ENCODE measurements around the gene TSR1. TPM values are rescaled to one million over a fixed set of nuclear protein-coding genes. Genes with fewer than 3 reads are reported as not detected.

Gene TSR1
- total and polyA plus RNA-seq, 9 donors, result 11.3 to 31.0 (median 23.2) TPM

DNA sequence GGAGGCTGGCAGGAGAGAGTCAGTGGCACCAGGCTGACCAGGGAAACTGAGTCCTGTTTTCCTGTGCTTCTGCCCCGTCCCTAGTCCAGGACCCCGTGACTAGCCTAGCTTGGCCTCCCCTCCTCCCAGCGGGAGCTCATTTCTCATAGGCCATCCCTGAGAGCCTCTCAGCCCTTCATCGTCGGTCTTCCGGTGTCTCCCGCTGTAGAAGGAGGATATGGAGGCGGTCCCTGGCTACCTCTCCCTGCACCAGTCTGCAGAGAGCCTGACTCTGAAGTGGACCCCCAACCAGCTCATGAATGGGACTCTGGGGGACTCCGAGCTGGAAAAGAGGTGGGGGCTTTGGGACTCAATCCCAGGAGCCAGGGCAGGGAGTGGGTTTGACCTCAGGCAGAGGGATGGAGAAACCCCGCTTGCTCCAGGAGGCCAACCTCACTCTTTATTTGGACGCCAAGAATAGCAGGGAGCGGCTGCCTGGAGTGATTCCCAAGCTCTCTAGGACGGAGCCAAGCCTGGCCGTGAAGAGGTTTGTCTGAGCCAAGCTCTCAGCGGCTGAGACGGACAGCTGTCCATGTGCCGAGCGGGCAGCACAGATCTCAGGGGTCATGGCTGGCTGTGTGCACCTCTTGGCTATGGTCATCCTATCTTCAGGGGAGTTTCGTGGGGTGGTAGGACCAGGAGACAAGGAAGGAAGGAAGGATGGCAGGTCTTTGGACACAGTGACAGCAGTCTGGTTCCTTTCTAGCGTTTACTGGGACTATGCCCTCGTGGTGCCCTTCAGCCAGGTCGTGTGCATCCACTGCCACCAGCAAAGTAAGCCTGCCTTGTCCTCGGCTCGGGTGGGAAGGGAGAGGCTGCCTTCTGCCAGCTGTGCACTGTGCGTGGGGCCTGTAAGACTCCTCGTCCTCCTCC, 27.9 kb upstream of the TSR1 start:
- Histone ChIP-seq H3K36me3 (no peaks in the 10 kb centered on the region), H3K9me3 (no peaks in the 10 kb centered on the region)

DNA sequence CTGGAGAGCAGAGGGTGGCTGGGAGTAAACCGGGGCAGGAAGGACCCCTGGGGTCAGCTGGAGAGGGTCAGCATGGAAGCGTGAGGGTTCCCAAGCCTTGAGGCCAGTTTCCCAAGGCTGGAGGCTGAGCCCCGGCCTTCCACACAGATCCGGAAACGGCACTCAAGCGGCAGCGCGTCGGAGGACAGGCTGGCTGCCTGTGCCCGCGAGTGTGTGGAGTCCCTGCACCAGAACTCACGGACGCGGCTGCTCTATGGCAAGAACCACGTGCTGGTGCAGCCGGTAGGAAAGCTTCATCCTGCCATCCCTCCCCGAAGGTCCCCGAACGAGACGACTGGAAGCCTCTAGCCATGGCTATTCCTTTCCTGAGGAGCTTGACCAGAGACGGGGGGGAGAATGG, 27.1 kb upstream of the TSR1 start:
- WGBS, 3 donors, result 91 to 98% (median 92%) methylated on average over 21 of the region's 21 CpGs
- H3K4me3 ChIP-seq, result no peak overlapping the region
- intact Hi-C loops (cut with DNase I), result loop anchor here in 1 of 4 donors (10.0 kb wide), 1 partner anchor 51 kb away; no protein-coding TSS in a partner anchor
- H3K27me3 ChIP-seq, result no peaks in the 10 kb centered on the region
- H3K27ac ChIP-seq, result no peak overlapping the region
- no peaks in the 10 kb centered on the region for H3K36me3 ChIP-seq
- peak in 1 of 5 donors; percentile 21 for DNase-seq
- no peaks in the 10 kb centered on the region for H3K9me3 ChIP-seq
- no peaks in the 10 kb centered on the region for H3K4me1 ChIP-seq (ENCODE audit: insufficient read depth)
- TF ChIP-seq, protein P1, sequence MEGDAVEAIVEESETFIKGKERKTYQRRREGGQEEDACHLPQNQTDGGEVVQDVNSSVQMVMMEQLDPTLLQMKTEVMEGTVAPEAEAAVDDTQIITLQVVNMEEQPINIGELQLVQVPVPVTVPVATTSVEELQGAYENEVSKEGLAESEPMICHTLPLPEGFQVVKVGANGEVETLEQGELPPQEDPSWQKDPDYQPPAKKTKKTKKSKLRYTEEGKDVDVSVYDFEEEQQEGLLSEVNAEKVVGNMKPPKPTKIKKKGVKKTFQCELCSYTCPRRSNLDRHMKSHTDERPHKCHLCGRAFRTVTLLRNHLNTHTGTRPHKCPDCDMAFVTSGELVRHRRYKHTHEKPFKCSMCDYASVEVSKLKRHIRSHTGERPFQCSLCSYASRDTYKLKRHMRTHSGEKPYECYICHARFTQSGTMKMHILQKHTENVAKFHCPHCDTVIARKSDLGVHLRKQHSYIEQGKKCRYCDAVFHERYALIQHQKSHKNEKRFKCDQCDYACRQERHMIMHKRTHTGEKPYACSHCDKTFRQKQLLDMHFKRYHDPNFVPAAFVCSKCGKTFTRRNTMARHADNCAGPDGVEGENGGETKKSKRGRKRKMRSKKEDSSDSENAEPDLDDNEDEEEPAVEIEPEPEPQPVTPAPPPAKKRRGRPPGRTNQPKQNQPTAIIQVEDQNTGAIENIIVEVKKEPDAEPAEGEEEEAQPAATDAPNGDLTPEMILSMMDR (IDR thresholded peaks at IDR 0.05), result no peak
- TF ChIP-seq EP300 (IDR thresholded peaks at IDR 0.05) (no peak), POLR2A (IDR thresholded peaks at IDR 0.05) (no peak)

More for the DNA sequence above, 27.9 kb upstream of the TSR1 start:
- DNase-seq, result no peak
- TF ChIP-seq, protein P1 (IDR thresholded peaks at IDR 0.05), result no peak
- TF ChIP-seq EP300 (IDR thresholded peaks at IDR 0.05), result no peak
- no peak overlapping the region for H3K27ac ChIP-seq
- H3K27me3 ChIP-seq, result no peaks in the 10 kb centered on the region
- 67% methylated on average over 26 of the region's 26 CpGs for WGBS, 3 donors
- no peaks in the 10 kb centered on the region for H3K4me1 ChIP-seq (ENCODE audit: insufficient read depth)
- intact Hi-C loops (cut with DNase I), result loop anchor here in 1 of 4 donors (10.0 kb wide), 1 partner anchor 51 kb away; no protein-coding TSS in a partner anchor
- no peak overlapping the region for H3K4me3 ChIP-seq

DNA sequence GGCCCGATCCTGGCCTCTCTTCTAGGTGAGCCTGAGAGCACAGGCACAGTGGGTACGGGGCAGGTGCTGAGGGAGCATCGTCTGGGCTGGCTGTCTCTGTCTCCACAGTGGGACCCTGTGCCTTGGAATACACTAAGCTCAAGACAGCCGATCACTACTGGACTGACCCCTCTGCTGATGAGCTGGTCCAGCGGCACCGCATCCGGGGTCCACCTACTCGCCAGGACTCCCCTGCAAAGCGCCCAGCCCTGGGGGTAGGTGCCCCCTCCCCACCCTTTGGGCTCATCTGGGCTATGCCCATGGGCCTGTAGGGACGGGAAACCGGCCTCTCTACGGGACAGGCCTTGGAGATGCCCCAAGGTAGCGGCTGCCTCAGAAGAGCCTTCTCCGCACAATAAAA, 26.6 kb upstream of the TSR1 start:
- Histone ChIP-seq H3K9me3 (no peaks in the 10 kb centered on the region), H3K4me1 (ENCODE audit: insufficient read depth) (no peaks in the 10 kb centered on the region), H3K27me3 (no peaks in the 10 kb centered on the region), H3K4me3 (no peak overlapping the region), H3K27ac (no peak overlapping the region), H3K36me3 (no peaks in the 10 kb centered on the region)
- intact Hi-C loops (cut with DNase I), result loop anchor here in 1 of 4 donors (10.0 kb wide), 1 partner anchor 52 kb away; no protein-coding TSS in a partner anchor
- TF ChIP-seq, protein P1 (IDR thresholded peaks at IDR 0.05), result no peak
- TF ChIP-seq EP300 (IDR thresholded peaks at IDR 0.05), result no peak
- TF ChIP-seq POLR2A (IDR thresholded peaks at IDR 0.05), result no peak
- 94 to 96% (median 94%) methylated on average over 13 to 14 of the region's 14 CpGs for WGBS, 3 donors
- peak in 1 of 5 donors; percentile 20 for DNase-seq

DNA sequence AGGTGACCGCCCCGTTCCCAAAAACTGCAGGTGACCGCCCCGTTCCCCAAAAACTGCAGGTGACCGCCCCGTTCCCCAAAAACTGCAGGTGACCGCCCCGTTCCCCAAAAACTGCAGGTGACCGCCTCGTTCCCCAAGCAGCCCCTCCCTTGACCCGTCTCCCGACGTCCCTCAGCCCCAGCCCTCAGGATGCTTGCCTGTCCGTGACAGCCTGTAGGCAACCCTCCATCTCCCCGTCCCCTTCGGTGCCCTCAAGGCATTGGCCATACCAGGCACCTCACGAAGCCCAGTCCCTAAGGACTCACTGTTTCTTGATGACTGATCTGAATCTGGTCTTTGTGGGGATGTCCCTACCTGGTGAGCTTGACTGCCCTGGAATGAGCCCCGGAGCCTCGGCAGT, 26.2 kb upstream of the TSR1 start:
- Histone ChIP-seq H3K27me3 (no peaks in the 10 kb centered on the region), H3K27ac (no peak overlapping the region), H3K4me3 (no peak overlapping the region), H3K9me3 (no peaks in the 10 kb centered on the region), H3K4me1 (ENCODE audit: insufficient read depth) (no peaks in the 10 kb centered on the region), H3K36me3 (no peaks in the 10 kb centered on the region)
- DNase-seq, result peak in 1 of 5 donors; percentile 22
- intact Hi-C loops (cut with DNase I), result loop anchor here in 1 of 4 donors (10.0 kb wide), 1 partner anchor 52 kb away; no protein-coding TSS in a partner anchor
- TF ChIP-seq, protein P1 (IDR thresholded peaks at IDR 0.05), result no peak
- TF ChIP-seq EP300 (IDR thresholded peaks at IDR 0.05), result no peak
- no peak for TF ChIP-seq POLR2A (IDR thresholded peaks at IDR 0.05)
- WGBS, 3 donors, result 94 to 98% (median 96%) methylated on average over 19 of the region's 19 CpGs

Measured in ovary (tissue), 9 donors.